ENCODE results near the gene DSG4.

DSG4 gene

DNA sequence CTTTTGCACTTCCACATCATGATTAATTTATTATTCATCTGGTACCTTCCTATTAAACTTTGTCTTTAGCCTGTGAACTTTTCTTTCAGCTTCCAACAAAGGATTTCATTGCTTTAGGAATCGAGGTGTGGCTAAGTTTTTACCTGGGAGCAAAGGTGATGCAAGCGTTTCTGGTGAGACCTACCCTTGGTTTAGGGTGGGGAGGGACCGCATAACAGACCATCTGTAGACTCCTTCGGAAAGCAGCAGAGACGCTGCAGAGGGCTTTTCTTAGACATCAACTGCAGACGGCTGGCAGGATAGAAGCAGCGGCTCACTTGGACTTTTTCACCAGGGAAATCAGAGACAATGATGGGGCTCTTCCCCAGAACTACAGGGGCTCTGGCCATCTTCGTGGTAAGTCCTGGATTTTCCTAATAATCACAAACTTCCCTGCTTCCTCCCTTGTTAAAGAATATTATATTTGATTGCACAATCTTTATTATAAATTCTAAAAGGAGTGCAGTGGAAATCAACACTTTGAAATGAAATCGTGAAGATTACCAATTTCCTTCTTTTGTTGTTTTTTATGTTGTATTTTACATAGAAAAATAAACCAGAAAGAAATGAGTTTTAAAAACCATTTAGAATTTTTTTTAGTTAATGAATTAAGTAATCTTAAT, 71.1 kb downstream of the DSG4 start, which contains the start of gene DSG3:
Gene DSG3 (plus strand): TSS at position 212 of the 662 bp plus-strand sequence. CDS start 137 bp downstream, at position 349.
- no peak for DNase-seq (ENCODE audit: low read depth)

DNA sequence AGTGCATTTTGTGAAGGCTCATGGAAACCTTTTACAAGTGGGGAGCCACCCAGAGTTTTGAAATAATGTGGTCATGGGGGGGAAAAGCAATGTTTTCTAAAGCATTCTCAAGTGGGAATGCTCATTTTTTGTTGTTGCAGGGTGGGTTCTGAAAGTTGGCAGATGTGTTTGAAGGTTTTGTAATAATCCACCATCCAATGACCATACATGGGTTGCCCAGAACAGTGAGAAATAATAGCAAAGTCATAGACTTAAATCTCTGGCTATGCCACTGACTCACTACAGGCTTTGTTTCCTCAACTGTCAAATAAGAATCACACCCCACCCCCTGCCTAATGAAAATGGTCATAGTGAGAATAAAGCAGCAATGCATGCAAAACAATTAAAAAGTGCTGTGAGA, 73.8 kb downstream of the DSG4 start:
- DNase-seq (ENCODE audit: low read depth): no peak

DNA sequence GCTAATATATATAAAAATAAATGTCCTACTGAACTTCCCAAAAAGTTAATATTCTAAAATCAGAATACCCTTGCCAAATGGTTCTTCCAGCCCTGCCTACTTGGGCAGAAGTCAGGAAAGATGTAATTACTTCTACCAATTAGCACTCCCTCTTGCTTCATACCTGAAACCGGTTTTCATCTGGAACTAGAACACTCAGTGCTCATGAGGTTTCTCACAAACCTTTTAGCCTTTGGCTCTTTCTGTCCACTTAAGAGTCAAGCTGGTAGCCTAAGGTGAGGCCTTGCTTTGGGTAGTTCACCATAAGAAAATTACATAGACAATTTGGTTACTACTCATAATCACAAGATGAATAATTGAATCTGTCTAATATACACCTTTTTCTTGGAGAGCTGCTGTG, 75.0 kb downstream of the DSG4 start:
- DNase-seq (ENCODE audit: low read depth): no peak

DNA sequence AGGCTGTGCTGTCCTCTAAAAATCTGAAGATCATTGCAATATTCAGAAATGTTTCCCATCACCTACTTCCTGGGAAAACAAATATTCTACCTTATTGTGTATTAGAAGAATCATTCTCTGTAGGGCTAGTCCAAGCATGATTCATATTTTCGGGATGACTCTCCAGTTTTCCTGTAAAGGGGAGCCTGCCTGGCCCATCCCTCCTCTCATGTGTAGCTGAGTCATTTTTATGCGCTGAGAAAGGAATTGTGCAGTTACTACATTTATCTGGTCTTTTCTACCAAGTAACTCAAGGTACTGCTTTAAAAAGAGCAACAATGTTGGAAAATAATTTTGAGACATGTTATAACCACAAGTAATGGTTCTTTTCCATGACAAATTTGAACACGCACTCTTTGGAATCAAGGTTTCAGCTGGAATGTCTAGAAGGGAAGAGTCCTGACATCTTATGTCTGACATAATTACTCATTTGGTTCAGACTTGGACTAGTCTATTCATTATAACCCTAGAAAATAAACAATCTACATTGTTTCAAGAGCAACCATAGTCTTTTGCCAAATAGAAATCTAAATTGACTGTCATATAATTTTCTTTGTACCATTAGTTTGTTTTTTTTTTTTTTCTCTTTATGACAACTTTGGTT, 77.6 kb downstream of the DSG4 start:
- DNase-seq (ENCODE audit: low read depth): no peak

Measured in activated T-helper 1 cell treated with Interleukin-2 at 50 U/mL for 16 hours (primary cell).